Activated T-helper 1 cell treated with anti-CD3 and anti-CD28 coated beads, Interleukin-12 subunit alpha, Interleukin-12 subunit beta, Interleukin-2, Interleukin-4 antibody, amounts not matched to agents 30 ng/mL and 10 ng/mL and 1 ng/mL, durations not matched to agents 14 hours and 24 hours and 36 hours (primary cell): ENCODE measurements around the gene SNED1. TPM values are rescaled to one million over a fixed set of nuclear protein-coding genes. Genes with fewer than 3 reads are reported as not detected.

Source experiments
- DNase-seq: peaks from one replicate; pipeline ENCODE4 v3.0.0; 2021; ENCODE audit warnings: low spot score
- H3K27ac Mint-ChIP-seq: one replicate; pipeline ENCODE4 v1.8.0; 2021; ENCODE audit warnings: mild to moderate bottlenecking, mixed read lengths
- H3K27me3 Mint-ChIP-seq: one replicate; pipeline ENCODE4 v1.8.0; 2022; ENCODE audit warnings: mild to moderate bottlenecking, moderate library complexity, mixed read lengths; ENCODE audit not compliant: insufficient read depth
- H3K36me3 Mint-ChIP-seq: one replicate; pipeline ENCODE4 v1.8.0; 2021; ENCODE audit warnings: low read depth, mixed read lengths
- H3K4me1 Mint-ChIP-seq: one replicate; pipeline ENCODE4 v1.8.0; 2021; ENCODE audit warnings: low read depth, mixed read lengths
- H3K4me3 Mint-ChIP-seq: one replicate; pipeline ENCODE4 v1.8.0; 2021; ENCODE audit warnings: mild to moderate bottlenecking, moderate library complexity, mixed read lengths
- H3K9me3 Mint-ChIP-seq: one replicate; pipeline ENCODE4 v1.8.0; 2021; ENCODE audit warnings: mixed read lengths
- intact Hi-C: fragments of 100-400 bp; cut with micrococcal nuclease; formaldehyde crosslinking; loops from one replicate; pipeline ENCODE4 v1.15.1; 2024
- total RNA-seq: library from RNA; stranded (reverse); gene quantifications from 2 replicates; pipeline ENCODE4 v1.2.3, GENCODE V29; 2022

SNED1 gene
- total RNA-seq, 1 donor from 2014 or later = 2.5 TPM

GRCh38 chr2:241118737-241119505 is 120.5 kb downstream of the SNED1 start:
- Mint-ChIP-seq H3K4me3 (no peak overlapping the region), H3K36me3 (peaks cover 62% of the 10 kb centered on the region), H3K27me3 (no peaks in the 10 kb centered on the region), H3K27ac (no peak overlapping the region), H3K4me1 (peaks cover 34% of the 10 kb centered on the region), H3K9me3 (peaks cover 11% of the 10 kb centered on the region)
- DNase-seq = no peak
- intact Hi-C loops = no loop called here

DNA sequence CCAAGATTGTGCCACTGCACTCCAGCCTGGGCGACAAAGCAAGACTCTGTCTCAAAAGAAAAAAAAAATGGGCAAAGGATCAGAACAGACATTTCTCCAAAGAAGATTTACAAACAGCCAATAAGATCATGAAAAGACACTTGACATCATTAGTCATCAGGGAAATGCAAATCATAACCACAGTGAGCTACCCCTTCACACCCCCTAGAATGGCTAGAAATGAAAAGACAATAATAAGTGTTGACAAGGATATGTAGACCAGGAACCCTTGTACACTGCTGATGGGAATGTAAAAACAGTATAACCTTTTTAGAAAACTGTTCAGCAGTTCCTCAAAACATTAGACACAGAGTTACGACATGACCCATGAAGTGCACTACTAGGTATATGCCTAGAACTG is 122.0 kb downstream of the SNED1 start:
- Mint-ChIP-seq H3K27me3 (no peaks in the 10 kb centered on the region), H3K4me1 (peaks cover 30% of the 10 kb centered on the region), H3K27ac (no peak overlapping the region), H3K36me3 (peaks cover 51% of the 10 kb centered on the region), H3K4me3 (no peak overlapping the region), H3K9me3 (peaks cover 11% of the 10 kb centered on the region)
- DNase-seq = no peak
- intact Hi-C loops = no loop called here

- no peak for DNase-seq
- H3K27me3 Mint-ChIP-seq = no peaks in the 10 kb centered on the region
- intact Hi-C loops = no loop called here
- no peak overlapping the region for H3K4me3 Mint-ChIP-seq
- peaks cover 34% of the 10 kb centered on the region for H3K4me1 Mint-ChIP-seq
- H3K36me3 Mint-ChIP-seq = peaks cover 51% of the 10 kb centered on the region
- no peak overlapping the region for H3K27ac Mint-ChIP-seq
- peaks cover 11% of the 10 kb centered on the region for H3K9me3 Mint-ChIP-seq
These were observed 122.6 kb downstream of the SNED1 start for GRCh38 chr2:241121008-241121407.

DNA sequence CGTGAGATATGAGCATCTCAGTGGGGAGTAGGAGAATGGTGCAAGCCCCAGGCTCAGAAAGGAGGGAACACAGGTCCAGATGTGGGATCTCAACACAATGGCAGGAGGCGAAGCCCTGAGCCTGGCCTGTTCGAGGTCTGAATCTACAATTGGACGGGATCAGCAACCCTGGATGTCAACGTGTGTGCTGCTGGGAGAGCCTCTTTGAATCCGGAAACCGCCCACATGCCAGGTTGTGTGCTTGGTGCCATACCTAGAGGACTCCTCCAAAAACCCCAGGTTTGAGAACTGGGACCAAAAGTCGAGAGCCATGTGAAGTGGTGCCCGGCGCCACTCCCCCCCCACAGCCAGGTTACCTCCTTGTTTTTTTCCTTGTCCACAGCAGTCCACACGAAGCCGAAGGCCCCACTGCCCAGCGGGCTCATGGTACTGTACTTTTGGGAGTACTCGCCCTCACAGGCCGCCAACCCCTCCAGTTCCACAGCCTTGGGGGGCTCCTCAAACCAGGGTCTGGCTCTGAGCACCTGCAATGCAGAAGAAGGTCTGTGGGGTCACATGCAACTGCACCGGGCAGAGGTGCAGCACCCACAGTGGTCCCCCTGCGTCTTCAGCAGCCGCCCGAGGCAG is 124.1 kb downstream of the SNED1 start:
- DNase-seq = no peak
- Mint-ChIP-seq H3K4me1 (peaks cover 37% of the 10 kb centered on the region), H3K27ac (no peak overlapping the region), H3K27me3 (no peaks in the 10 kb centered on the region), H3K4me3 (no peak overlapping the region), H3K36me3 (peaks cover 46% of the 10 kb centered on the region), H3K9me3 (peaks cover 11% of the 10 kb centered on the region)
- intact Hi-C loops = no loop called here

DNA sequence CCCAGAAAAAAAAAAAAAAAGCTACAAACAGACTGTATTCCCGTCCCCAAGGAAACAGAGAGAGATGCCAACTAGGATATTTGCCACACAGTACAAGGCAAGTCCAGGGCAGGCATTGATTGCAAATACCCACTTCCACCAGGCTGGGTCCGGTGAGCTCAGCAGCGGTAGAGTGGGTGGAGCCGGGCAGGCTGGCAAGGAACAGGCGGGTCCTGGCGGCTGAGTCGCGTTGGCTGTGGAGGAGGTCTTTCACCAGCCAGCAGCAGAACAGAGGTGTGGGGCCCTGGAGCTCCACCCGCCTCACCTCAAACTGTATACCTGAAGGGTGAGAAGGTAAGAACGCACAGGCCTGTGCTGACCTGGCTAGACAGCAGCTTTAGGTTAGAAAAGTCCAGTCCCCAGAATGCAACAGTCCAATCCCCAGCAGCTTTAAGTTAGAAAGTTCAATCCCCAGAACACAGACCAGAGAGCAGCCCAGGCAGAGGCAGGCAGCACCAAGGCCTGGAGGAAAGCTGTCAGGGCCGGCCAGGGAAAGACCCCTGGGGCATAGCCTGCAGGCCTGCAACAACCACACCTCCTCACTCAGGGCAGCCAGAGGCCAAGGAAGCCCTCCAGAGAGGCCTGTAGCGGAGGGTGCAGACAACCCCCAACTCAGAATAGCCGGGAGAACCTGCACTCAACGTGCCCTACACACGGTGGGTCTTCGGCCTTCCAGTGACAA is 125.6 kb downstream of the SNED1 start:
- Mint-ChIP-seq H3K4me3 (peak overlapping the region; percentile 54), H3K27ac (peak overlapping the region; percentile 76), H3K36me3 (peaks cover 52% of the 10 kb centered on the region)

GRCh38 chr2:241125626-241126025 is 127.2 kb downstream of the SNED1 start:
- intact Hi-C loops = no loop called here
- Mint-ChIP-seq H3K27me3 (no peaks in the 10 kb centered on the region), H3K9me3 (peaks cover 6% of the 10 kb centered on the region), H3K4me1 (peaks cover 60% of the 10 kb centered on the region), H3K4me3 (peak overlapping the region; percentile 49), H3K36me3 (peaks cover 55% of the 10 kb centered on the region), H3K27ac (peak overlapping the region; percentile 63)
- DNase-seq = no peak

More for the DNA sequence above, 125.6 kb downstream of the SNED1 start:
- Mint-ChIP-seq H3K4me1 (peaks cover 46% of the 10 kb centered on the region), H3K9me3 (peaks cover 11% of the 10 kb centered on the region), H3K27me3 (no peaks in the 10 kb centered on the region)
- DNase-seq = no peak
- intact Hi-C loops = no loop called here

DNA sequence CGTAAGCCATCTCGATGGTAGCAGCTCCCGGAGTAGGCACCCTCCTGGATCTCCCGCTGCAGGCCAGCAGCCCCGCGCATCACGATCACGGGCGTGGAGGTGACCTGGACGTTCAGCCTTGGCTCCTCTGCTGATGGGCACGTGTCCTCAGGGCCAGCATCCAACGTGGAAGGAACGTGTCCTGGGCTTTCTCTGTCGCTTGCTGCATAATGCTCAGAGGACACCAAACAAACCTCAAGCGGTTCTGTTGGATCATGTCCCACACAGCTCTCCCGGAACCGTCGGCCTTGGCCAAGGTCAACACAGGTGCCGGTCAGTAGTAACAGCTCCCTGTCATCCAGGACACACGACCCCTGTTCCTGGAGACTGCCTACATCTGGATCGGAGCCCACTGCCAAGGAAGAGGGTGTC is 127.8 kb downstream of the SNED1 start:
- no peak overlapping the region for H3K4me3 Mint-ChIP-seq
- H3K4me1 Mint-ChIP-seq = peaks cover 54% of the 10 kb centered on the region
- H3K27ac Mint-ChIP-seq = peak overlapping the region; percentile 98
- H3K27me3 Mint-ChIP-seq = no peaks in the 10 kb centered on the region
- peaks cover under 1% of the 10 kb centered on the region for H3K9me3 Mint-ChIP-seq
- no peak for DNase-seq
- intact Hi-C loops = no loop called here
- H3K36me3 Mint-ChIP-seq = peaks cover 52% of the 10 kb centered on the region

- intact Hi-C loops = loop anchor here (1.0 kb wide), 2 partner anchors 23 to 24 kb away; partner anchors contain the start of genes MTERF4 and PASK
- Mint-ChIP-seq H3K4me1 (peaks cover 49% of the 10 kb centered on the region), H3K9me3 (no peaks in the 10 kb centered on the region), H3K27ac (peak overlapping the region; percentile 98), H3K4me3 (peak overlapping the region; percentile 71), H3K27me3 (no peaks in the 10 kb centered on the region), H3K36me3 (peaks cover 46% of the 10 kb centered on the region)
- DNase-seq = no peak
These were observed 128.4 kb downstream of the SNED1 start for GRCh38 chr2:241126771-241127202.

DNA sequence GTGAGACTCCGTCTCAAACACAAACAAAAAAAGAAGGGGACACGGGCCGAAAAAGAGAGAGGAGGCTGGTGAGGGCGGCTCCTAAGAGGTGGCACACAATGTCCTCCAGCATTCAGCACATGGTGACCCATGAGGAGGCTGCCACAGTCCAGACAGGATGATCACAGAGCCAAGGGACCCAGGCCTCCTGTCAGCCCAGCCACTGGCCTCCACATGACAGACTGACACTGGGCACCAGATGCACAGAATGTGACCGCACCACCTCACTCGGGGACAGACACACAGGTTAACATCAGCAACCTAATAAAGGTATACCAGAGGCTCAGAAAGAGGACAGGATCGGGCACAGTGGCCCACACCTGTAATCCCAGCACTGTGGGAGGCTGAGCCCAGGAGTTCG is 129.8 kb downstream of the SNED1 start:
- peak overlapping the region; percentile 98 for H3K27ac Mint-ChIP-seq
- intact Hi-C loops = no loop called here
- no peak for DNase-seq
- H3K4me1 Mint-ChIP-seq = peaks cover 57% of the 10 kb centered on the region
- H3K9me3 Mint-ChIP-seq = no peaks in the 10 kb centered on the region
- peaks cover 51% of the 10 kb centered on the region for H3K36me3 Mint-ChIP-seq
- peak overlapping the region; percentile 71 for H3K4me3 Mint-ChIP-seq
- no peaks in the 10 kb centered on the region for H3K27me3 Mint-ChIP-seq

DNA sequence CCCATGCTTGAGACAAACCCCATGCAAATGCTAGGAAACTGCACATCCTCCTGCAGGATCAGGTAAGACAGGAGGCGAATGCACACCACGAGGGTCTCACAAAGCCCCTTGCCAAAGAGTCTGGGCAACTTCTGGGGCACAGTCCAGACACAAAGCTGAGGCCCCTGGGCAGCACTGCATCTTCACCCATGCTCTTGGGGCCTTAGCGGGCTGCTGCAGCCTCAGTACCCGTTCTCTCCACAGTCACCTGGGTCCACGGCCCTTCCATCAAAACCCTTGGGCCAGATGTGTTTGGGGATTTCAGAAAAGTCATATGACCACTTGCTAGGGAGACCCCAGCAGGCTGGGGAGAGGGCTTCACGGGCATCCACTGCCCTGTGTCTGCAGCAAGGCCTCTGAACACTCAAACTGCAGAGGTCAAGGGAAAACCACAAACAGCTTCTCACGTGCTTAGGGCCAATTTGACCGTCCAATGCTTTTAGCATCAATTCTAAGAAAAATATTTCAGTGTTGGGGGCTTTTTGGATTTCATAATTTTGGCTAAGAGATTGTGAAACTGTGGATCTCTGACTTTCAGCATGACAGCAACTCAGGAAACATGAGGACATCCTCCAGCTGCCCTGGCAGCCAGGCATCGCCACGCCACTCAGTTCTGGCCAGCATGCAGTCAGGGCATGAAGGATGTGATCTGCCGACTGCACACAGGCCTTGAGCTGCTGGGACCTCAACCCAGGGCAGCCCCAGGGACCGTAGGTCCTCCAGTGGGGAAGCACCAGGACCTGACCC is 130.9 kb downstream of the SNED1 start:
- peaks cover 51% of the 10 kb centered on the region for H3K4me1 Mint-ChIP-seq
- DNase-seq = no peak
- no peaks in the 10 kb centered on the region for H3K27me3 Mint-ChIP-seq
- peak overlapping the region; percentile 3 for H3K4me3 Mint-ChIP-seq
- intact Hi-C loops = no loop called here
- no peaks in the 10 kb centered on the region for H3K9me3 Mint-ChIP-seq
- H3K36me3 Mint-ChIP-seq = peaks cover 49% of the 10 kb centered on the region
- H3K27ac Mint-ChIP-seq = peak overlapping the region; percentile 98

DNA sequence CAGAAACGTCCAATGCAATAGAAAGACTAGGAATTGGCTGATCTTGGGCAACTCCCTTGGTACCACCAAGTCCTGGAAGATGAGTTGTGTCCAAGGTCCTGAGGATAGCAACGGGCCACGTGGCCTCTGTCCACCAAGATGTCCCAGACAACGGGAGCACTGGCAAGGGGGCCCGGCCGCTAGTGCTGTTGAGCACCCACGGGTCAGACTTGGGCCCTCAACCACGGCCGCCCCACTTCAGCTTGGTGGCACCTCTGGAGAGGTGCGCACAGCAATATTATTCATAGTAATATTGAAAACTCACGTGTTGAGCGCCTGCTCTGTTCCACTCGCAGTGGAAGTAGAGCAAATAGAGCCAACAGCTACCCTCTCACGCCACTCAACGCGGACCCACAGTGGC is 131.9 kb downstream of the SNED1 start:
- intact Hi-C loops = no loop called here
- peaks cover 51% of the 10 kb centered on the region for H3K36me3 Mint-ChIP-seq
- H3K4me3 Mint-ChIP-seq = no peak overlapping the region
- no peak overlapping the region for H3K27ac Mint-ChIP-seq
- no peaks in the 10 kb centered on the region for H3K27me3 Mint-ChIP-seq
- peaks cover 51% of the 10 kb centered on the region for H3K4me1 Mint-ChIP-seq
- DNase-seq = no peak
- no peaks in the 10 kb centered on the region for H3K9me3 Mint-ChIP-seq

GRCh38 chr2:241131531-241131930 is 133.1 kb downstream of the SNED1 start:
- Mint-ChIP-seq H3K4me3 (no peak overlapping the region), H3K27ac (no peak overlapping the region), H3K4me1 (peaks cover 44% of the 10 kb centered on the region), H3K9me3 (no peaks in the 10 kb centered on the region), H3K36me3 (peaks cover 54% of the 10 kb centered on the region), H3K27me3 (no peaks in the 10 kb centered on the region)
- DNase-seq = no peak
- intact Hi-C loops = no loop called here
